Caco-2 (cell line): ENCODE results near the gene SNX5. TPM values are rescaled to one million over a fixed set of nuclear protein-coding genes. Genes with fewer than 3 reads are reported as not detected.
A peak's percentile ranks its signal among the peaks of the same experiment; 100 is the strongest.

Experiments used
- BruUV-seq: library from RNA; stranded (reverse); fragments of 400-500 nt; replicated peaks from 2 replicates; lab custom pipeline; 2021; lab: Mats Ljungman, UMichigan
- CTCF ChIA-PET: fragments of 300-600 bp; sonication (Branson Sonifier 250); formaldehyde crosslinking; loops from one replicate; lab custom pipeline; 2022; ENCODE audit warnings: antibody characterized with exemption; lab: Charles Lee
- POLR2A ChIA-PET: fragments of 300-600 bp; sonication (Branson Sonifier 250); formaldehyde crosslinking; loops from one replicate; lab custom pipeline; 2022; ENCODE audit warnings: antibody characterized with exemption; lab: Charles Lee
- DNase-seq, 2 experiments: peaks; one replicate each; pipeline versions ENCODE4 v3.0.0 to v3.0.0-alpha.2; 2020 to 2022
- H3K27me3 ChIP-seq: replicated peaks from 2 replicates; pipeline ENCODE4 v1.6.0; 2011; ENCODE audit warnings: low read length; ENCODE audit not compliant: control insufficient read depth, insufficient read depth
- H3K36me3 ChIP-seq: 2 replicates; pipeline ENCODE4 v1.5.1; 2011; ENCODE audit warnings: low read length; ENCODE audit not compliant: control insufficient read depth, insufficient read depth
- H3K4me1 ChIP-seq: fragments of 250-450 bp; sonication (Bioruptor Pico); 2 replicates; pipeline ENCODE4 v1.5.1; 2020; ENCODE audit warnings: mild to moderate bottlenecking
- H3K4me3 ChIP-seq: 2 replicates; pipeline ENCODE4 v1.5.1; 2011; ENCODE audit warnings: low read depth, mild to moderate bottlenecking, control low read depth, low read length
- H3K9me3 ChIP-seq: fragments of 250-450 bp; sonication (Bioruptor Pico); 2 replicates; pipeline ENCODE4 v1.5.1; 2020; ENCODE audit warnings: mild to moderate bottlenecking, moderate library complexity
- H3K27ac Mint-ChIP-seq: one replicate; pipeline ENCODE4 v1.8.0; 2022; ENCODE audit warnings: mixed read lengths; ENCODE audit not compliant: unreplicated experiment
- H3K27me3 Mint-ChIP-seq: one replicate; pipeline ENCODE4 v1.8.0; 2022; ENCODE audit warnings: mixed read lengths; ENCODE audit not compliant: insufficient read depth, unreplicated experiment
- H3K36me3 Mint-ChIP-seq: one replicate; pipeline ENCODE4 v1.8.0; 2022; ENCODE audit warnings: mild to moderate bottlenecking, mixed read lengths; ENCODE audit not compliant: insufficient read depth, unreplicated experiment
- H3K4me1 Mint-ChIP-seq: one replicate; pipeline ENCODE4 v1.8.0; 2022; ENCODE audit warnings: low read depth, mixed read lengths; ENCODE audit not compliant: unreplicated experiment
- H3K4me3 Mint-ChIP-seq: one replicate; pipeline ENCODE4 v1.8.0; 2022; ENCODE audit warnings: mild to moderate bottlenecking, moderate library complexity, mixed read lengths; ENCODE audit not compliant: unreplicated experiment
- H3K9me3 Mint-ChIP-seq: one replicate; pipeline ENCODE4 v1.8.0; 2022; ENCODE audit warnings: mixed read lengths; ENCODE audit not compliant: unreplicated experiment
- CTCF ChIP-seq, 2 experiments: fragments of 200-600 bp in 1 of 2; IDR thresholded peaks; 1 replicate in 1 of 2; 2 replicates in 1 of 2; pipeline versions ENCODE4 v1.5.1 to v1.8.0; 2011 to 2022; ENCODE audit warnings: antibody characterized with exemption in 1 of 2, control low read depth in 1 of 2, inconsistent platforms in 1 of 2, low read depth in 1 of 2, low read length in 1 of 2, mild to moderate bottlenecking in 1 of 2, moderate library complexity in 1 of 2; ENCODE audit not compliant: insufficient read depth in 1 of 2, severe bottlenecking in 1 of 2, unreplicated experiment in 1 of 2
- intact Hi-C: fragments of 100-400 bp; cut with micrococcal nuclease; formaldehyde crosslinking; loops from one replicate; pipeline ENCODE4 v1.10.0; 2022; ENCODE audit not compliant: unreplicated experiment
- total RNA-seq: library from RNA; stranded (reverse); gene quantifications from 2 replicates; pipeline ENCODE4 v1.2.3, GENCODE V29; 2022

SNX5 gene
- total RNA-seq, 1 experiment from 2014 or later: 299 TPM

GRCh38 chr20:17967521-17968365, 851 bp downstream of the SNX5 start:
- Mint-ChIP-seq H3K9me3 (no peaks in the 10 kb centered on the region), H3K36me3 (peaks cover 91% of the 10 kb centered on the region), H3K4me3 (peak overlapping the region; percentile 93), H3K4me1 (peaks cover 27% of the 10 kb centered on the region), H3K27ac (peak overlapping the region; percentile 99), H3K27me3 (no peaks in the 10 kb centered on the region)
- no peak for TF ChIP-seq CTCF (IDR thresholded peaks at IDR 0.05; ENCODE audit: insufficient read depth in 1 of 2, low read depth in 1 of 2, low read length in 1 of 2, severe bottlenecking in 1 of 2, unreplicated experiment in 1 of 2)
- no peaks in the 10 kb centered on the region for H3K9me3 ChIP-seq
- peaks cover 57% of the 10 kb centered on the region for H3K4me1 ChIP-seq
- H3K27me3 ChIP-seq: no peaks in the 10 kb centered on the region
- 0 out of 2 replicates have a peak, but pooled peaks cover 2% of the 10 kb centered on the region for H3K36me3 ChIP-seq
- intact Hi-C loops: loop anchor here (1.0 to 5.0 kb wide), 5 partner anchors 9 to 400 kb away; partner anchors contain the start of genes KAT14, PET117 and RRBP1
- H3K4me3 ChIP-seq: peak overlapping the region; percentile 72
- BruUV-seq: TSS peak; percentile 40
- ChIA-PET POLR2A (interaction anchor here (1.3 to 2.5 kb wide), 2 partner anchors 9 kb away, joined by 12 to 13 read pairs; no protein-coding TSS in a partner anchor), CTCF (interaction anchor here (3.7 kb wide), 1 partner anchor 9 kb away, joined by 21 read pairs; no protein-coding TSS in a partner anchor)
- no peak for DNase-seq

DNA sequence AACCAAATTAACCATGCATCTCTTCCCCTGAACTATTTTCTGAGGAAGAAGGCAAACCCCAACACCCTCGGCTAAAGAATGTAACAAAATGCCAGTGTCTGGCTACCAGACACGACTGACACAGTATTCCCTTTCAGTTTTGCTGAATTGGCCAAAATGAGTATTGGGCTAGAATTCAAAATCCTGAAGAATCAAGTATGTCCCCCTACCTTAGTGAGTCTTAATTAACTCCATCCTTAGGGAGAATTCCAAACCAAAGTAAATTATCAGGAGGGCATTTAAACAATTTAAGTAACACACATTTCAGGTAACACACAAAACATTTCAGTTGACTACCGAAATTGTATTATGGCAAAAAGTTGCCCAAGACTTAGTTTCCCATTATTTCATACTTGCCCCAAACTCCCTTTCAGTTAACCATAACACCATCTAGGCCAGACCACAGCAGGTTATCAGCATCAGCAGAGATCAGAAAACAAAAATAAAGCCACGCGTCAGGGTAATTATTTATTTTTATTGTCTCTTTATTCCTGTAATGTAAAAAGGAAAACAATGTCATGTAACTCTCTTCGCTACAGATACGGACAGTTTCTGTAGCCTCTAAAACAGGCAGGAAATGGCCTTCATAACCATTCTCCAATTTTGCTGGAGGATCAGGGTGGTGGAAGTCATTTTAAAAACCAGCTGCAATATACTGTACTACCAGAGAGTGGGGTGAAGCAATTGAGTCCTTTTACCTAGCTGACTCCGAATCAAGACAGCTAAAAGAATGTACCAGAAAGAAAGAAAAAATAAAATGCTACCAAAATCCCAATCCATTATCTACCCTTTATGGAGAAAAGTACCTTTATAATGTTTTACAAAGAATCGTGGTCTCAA, 1.9 kb downstream of the SNX5 start:
- H3K4me1 Mint-ChIP-seq: peaks cover 29% of the 10 kb centered on the region
- H3K4me3 ChIP-seq: peak overlapping the region; percentile 72
- no TSS peak for BruUV-seq
- peak in 1 of 2 experiments; percentile 6 for TF ChIP-seq CTCF (IDR thresholded peaks at IDR 0.05; ENCODE audit: insufficient read depth in 1 of 2, low read depth in 1 of 2, low read length in 1 of 2, severe bottlenecking in 1 of 2, unreplicated experiment in 1 of 2)
- 0 out of 2 replicates have a peak, but pooled peaks cover 2% of the 10 kb centered on the region for H3K36me3 ChIP-seq
- intact Hi-C loops: loop anchor here (1.0 to 5.0 kb wide), 4 partner anchors 8 to 399 kb away; partner anchors contain the start of genes KAT14 and PET117
- H3K27me3 Mint-ChIP-seq: no peaks in the 10 kb centered on the region
- H3K4me1 ChIP-seq: peaks cover 58% of the 10 kb centered on the region
- POLR2A ChIA-PET: interaction anchor here (0.7 to 1.3 kb wide), 4 partner anchors 8 to 65 kb away, joined by 4 to 12 read pairs (median 6); no protein-coding TSS in a partner anchor
- H3K27ac Mint-ChIP-seq: peak overlapping the region; percentile 99
- H3K4me3 Mint-ChIP-seq: peak overlapping the region; percentile 93
- H3K9me3 ChIP-seq: no peaks in the 10 kb centered on the region
- H3K9me3 Mint-ChIP-seq: no peaks in the 10 kb centered on the region
- H3K36me3 Mint-ChIP-seq: peaks cover 91% of the 10 kb centered on the region
- DNase-seq: no peak
- H3K27me3 ChIP-seq: no peaks in the 10 kb centered on the region
- CTCF ChIA-PET: interaction anchor here (3.7 kb wide), 1 partner anchor 8 kb away, joined by 21 read pairs; no protein-coding TSS in a partner anchor
